CD4-positive, alpha-beta T cell treated with Interleukin-15 for 4 hours (primary cell): Measurements from ENCODE around the gene CAMTA1.

Experiments
- DNase-seq: peaks from one replicate; pipeline ENCODE4 v3.0.0-alpha.2; 2020; ENCODE audit warnings: low spot score

Gene CAMTA1

GRCh38 chr1:6958407-6959030 is 173.3 kb downstream of the CAMTA1 start:
- no peak for DNase-seq

DNA sequence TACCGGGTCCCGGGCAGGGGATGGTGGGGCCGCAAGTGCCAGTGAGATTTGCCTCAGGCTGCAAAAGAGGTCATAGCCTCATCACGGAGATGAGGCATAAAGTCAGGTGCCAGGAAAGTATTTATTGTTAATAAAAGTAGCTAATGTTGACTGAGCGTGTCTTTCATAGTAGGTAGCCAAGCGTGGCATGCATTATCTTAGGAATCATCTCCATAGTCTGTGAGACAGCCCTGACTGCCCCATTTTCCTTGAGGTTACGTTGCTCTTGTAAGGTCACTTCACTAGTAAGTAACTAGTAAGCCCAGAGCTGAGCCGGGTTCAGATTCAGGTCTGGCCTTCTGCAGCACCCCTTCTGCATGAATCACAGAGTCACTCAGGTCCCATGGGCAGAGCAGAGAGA is 174.2 kb downstream of the CAMTA1 start:
- DNase-seq, result no peak

GRCh38 chr1:6960291-6960811 is 175.1 kb downstream of the CAMTA1 start:
- DNase-seq, result no peak

- no peak for DNase-seq
Observed at GRCh38 chr1:6960860-6961259, 175.6 kb downstream of the CAMTA1 start.

GRCh38 chr1:6961289-6961688 is 176.0 kb downstream of the CAMTA1 start:
- no peak for DNase-seq

DNA sequence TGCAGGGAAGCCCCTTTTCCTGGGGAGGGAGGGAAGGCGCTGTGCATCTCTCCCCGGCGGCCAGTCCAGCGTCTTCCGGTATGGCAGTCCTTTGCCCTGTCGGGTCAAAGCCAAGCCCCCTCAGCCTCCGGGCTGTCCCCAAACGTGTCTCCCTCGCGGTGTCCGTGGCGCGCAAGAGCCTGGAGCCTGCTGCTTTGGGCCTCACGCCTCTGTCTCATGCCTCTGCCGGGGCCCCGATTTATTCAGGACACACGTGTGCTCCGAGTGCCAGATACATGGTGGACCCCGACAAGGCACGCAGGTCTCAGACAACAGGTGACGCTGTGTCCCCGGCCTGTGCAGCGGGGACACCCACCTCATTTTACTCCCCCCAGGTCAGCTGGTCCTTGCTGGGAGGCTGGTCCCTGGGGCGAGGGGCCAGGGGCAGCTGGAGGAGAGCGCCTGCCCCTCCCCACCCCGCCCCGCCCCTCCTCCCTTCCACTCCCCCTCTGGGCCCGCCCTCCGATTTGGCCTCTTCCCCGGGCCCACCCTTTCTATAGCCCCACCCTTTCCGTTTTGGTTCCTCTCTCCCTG is 176.7 kb downstream of the CAMTA1 start:
- no peak for DNase-seq

DNA sequence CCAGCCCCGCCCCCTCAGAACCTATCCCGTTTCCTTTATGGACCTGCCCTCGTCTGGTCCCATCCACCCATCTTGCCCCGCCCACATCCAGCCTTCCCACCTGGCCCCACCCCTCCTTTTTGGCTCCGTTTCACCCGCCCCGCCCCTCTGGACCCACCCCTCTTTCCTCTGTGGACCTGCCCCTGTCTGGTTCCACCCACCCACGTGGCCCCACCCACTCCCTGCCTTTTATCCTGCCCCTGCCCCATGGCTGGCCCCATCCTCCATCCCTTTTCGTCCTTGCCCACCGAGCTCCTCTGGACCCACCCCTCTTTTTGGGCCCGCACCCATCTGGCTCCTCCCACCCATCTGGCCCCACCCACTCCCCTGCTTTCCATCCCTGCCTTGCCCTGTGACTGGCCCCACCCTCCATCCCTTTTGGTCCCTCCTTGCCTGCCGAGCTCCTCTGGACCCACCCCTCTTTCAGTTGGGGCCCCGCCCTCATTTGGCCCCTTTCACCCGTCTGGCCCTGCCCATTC is 177.3 kb downstream of the CAMTA1 start:
- peak; percentile 3 for DNase-seq

DNA sequence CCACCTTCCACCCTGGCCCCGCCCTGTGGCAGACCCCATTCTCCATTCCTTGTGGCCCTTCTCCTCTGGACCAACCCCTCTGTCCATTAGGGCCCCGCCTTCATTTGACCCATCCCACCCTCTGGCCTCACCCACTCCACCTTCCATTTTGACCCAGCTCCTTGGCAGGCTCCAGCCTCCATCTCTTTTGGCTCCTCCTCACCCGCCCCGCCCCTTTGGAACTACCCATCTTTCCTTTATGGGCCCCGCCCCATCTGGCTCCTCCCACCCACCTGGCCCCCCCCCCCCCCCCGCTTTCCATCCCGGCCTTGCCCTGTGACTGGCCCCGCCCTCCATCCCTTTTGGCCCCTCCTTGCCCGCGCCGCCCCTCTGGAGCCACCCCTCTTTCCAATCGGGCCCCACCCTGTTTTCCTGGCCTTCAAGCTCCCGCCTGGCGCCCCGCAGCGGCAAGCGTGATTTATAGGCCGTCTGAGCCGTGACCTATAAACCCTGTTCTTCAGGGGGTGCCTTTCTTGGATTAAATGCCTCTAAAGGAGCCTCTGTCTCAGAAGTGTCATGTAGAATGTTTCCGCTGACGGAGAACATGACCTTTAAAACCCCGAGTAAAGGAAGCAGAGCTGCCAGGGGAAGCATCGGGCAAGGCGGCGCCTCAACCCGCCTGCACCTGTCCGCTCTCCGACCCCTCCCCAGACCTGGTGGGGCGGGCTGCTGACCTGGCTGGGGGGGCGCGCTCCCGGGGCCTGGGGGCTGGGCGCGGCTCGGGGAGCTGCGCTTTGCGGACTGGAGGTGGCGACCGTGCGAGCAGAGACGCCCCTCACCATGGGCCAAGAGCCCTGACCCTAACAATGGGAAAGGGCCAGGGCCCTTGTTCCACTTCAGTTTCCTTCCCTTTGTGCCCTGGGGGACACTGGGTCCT is 178.0 kb downstream of the CAMTA1 start:
- DNase-seq, result no peak

DNA sequence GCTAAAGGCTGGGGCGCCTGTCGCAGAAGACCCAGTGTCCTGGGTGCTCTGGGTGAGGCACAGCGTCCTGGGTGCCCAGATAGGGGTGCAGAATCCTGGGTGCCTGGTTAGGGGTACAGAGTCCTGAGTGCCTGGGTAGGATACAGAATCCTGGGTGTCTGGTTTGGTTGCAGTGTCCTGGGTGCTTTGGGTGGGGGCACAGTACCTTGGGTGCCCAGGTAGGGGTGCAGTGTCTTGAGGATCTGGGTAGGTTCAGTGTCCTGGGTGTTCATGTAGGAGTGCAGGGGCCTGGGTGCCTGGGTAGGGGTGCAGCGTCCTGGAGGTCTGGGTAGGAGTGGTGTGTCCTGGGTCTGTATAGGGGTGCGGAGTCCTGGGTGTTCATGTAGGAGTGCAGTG is 178.7 kb downstream of the CAMTA1 start:
- no peak for DNase-seq

GRCh38 chr1:6965083-6965934 is 180.1 kb downstream of the CAMTA1 start:
- DNase-seq, result no peak

DNA sequence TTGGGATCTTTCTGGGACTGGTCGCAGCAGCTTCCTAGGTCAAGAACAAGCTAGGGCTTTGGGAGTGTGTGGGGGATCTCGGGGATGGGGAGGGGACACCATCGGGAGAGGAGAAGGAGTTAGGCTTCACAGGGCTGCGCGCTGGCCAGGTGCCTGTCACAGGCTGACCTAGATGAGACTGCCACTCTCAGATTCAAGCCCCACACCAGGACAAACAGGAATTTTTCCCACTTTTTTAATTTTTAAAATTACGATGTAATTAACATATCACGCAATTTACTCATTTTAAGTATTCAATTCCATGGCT is 180.6 kb downstream of the CAMTA1 start:
- no peak for DNase-seq

GRCh38 chr1:6966326-6966725 is 181.1 kb downstream of the CAMTA1 start:
- no peak for DNase-seq

DNA sequence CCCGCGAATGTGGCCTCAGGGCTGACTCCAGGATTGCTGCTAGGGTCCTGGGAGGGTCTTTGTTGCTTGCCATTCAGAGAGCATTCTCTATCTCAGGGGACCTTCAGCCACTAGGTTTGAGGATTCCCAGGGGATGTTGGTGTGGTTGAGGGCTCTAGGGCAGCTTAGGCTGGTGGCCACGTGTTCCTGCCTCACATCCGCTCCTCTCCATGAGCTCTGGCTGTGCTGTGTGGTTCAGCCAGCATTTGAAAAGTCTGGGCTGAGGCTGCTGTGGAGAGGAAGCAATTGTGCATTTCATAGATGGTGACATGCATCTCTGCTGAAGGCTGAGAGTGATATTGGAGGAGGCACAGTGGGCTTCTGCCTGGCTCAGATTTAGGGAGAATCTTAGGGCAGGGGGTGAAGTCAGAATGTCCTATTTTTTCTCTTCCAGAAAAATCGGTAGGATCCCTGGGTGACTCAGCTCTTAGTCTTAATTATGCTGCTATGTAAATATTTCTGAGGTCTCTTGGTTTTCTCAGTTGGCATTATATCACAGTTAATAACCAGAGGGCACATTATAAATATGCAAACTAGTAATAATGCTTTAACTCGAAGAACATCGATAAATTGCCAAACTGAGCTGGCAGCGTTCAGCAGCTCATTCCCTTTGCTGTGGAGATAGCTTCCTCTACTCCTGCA is 182.3 kb downstream of the CAMTA1 start:
- DNase-seq, result no peak

DNA sequence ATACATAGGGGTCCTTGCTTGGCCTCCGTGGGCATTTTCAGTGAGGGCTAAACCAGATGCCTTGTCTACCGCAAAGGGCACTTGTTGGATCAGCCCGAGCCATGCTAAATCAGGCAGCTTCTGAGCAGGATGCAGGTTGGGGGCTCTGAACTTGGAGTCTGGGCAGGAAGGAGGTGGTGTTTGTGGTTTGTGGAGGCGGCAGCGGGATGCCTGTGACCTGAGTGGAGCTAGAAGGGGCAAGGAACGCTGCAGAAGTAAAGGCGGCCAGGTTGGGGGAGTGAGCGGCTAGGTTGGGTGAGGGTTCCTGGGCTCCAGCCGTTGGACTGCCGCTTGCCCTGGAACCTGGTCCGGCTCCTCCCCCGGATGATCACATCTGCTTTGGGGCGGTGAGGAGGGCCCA is 183.9 kb downstream of the CAMTA1 start:
- no peak for DNase-seq

GRCh38 chr1:6969762-6970161 is 184.5 kb downstream of the CAMTA1 start:
- no peak for DNase-seq

- DNase-seq, result no peak
Observed at GRCh38 chr1:6970221-6970620, 185.0 kb downstream of the CAMTA1 start.

DNA sequence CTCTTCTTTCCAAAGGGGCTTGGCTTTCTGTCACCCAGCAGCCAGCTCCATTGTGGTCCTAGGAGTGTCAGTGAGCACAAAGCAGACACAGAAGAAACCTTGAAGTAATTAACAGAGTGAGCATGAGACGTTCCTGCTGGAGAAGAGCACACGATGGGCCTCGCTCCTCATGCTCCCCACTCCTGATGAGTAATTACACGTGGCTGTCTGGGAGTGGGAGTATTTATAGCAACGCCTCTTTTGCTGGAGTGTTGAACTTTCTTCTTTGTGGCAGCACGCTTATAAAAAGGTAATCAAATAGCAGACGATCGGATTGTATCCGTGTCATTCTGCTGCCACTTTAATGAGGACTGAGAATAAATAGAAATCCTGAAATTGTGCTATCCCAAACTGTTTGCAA is 185.8 kb downstream of the CAMTA1 start:
- DNase-seq, result no peak

- DNase-seq, result no peak
Observed at GRCh38 chr1:6971699-6972098, 186.4 kb downstream of the CAMTA1 start.

DNA sequence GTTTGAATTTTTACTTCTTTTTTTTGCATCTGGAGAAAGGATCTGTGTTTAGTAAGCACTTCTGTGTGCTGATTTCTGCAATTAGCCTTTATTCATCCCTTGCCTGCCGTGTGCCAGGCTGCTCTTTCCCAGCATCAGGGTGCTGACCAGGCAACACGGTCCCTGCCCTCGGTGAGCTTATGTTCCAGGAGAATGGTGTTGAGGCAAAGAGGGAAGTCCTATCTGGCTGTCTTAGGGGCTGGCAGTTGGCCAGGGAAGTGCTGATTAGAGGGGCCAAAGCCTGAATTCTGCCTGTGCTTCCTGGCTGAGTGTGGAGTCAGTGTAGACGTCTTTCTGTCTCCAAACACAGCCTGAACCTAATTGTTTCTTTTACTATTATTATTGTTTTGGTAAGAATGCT is 187.1 kb downstream of the CAMTA1 start:
- no peak for DNase-seq

DNA sequence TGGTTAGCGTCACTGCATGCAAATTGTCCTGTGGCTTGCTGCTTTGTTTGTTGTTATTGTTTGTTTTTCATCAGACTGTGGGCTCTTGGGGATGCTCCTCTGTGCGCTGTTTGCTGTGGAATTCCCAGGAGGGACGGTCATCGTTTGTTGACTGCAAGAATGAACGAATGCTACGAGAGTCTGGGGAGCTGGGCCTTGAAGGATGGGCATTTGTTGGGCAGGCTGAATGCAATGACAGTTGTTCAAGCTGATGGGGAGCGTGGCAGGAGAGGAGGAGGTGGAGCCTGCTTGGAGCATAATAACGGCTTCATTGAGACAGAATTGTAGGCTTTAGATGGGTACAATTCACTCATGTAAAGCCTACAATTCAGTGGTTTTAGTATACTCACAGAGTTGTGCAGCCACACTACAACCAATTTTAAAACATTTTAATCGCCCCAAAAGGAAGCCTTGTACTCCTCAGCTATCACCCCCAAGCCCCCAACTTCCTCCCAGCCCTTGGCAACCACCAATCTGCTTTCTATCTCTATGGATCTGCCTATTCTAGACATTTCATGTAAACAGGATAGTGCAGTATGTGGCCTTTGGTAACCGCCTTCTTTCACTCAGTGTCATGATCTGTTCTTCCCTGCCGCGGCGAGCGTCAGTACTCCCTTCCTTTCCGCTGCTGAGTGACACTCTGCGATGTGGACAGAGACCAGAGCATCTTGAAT is 190.2 kb downstream of the CAMTA1 start:
- DNase-seq, result no peak

GRCh38 chr1:6976044-6976375 is 190.8 kb downstream of the CAMTA1 start:
- no peak for DNase-seq
